Measurements from ENCODE around the gene ACOT7.

GRCh38 chr1:6329396-6329795, 64.2 kb downstream of the ACOT7 start:
- TF ChIP-seq CTCF (IDR thresholded peaks at IDR 0.05) (no peak), POLR2AphosphoS5 (IDR thresholded peaks at IDR 0.05) (peak in 1 of 3 donors; percentile 14), POLR2A (IDR thresholded peaks at IDR 0.05) (no peak)

Measured in transverse colon (tissue), 4 donors.